IPS DF 6.9 (cell line): Measurements from ENCODE around the gene RERE.
"Not testable (repeated sequence)": the region's sequence is repeated elsewhere in the genome, so short reads cannot be mapped to it uniquely, and the experiment has no call there.

Experiments
- DNase-seq: peaks from one replicate; pipeline ENCODE4 v3.0.0-alpha.2; 2013; ENCODE audit warnings: low read depth, low spot score
- H3K27ac ChIP-seq: one replicate; pipeline ENCODE4 v1.5.1; 2013; ENCODE audit warnings: low read length, control low read depth
- H3K27me3 ChIP-seq: 2 replicates; pipeline ENCODE4 v1.6.1; 2013; ENCODE audit warnings: mild to moderate bottlenecking, low read length; ENCODE audit not compliant: control insufficient read depth, insufficient read depth
- H3K36me3 ChIP-seq: 2 replicates; pipeline ENCODE4 v1.6.1; 2013; ENCODE audit warnings: low read length; ENCODE audit not compliant: control insufficient read depth, insufficient read depth
- H3K4me1 ChIP-seq: 2 replicates; pipeline ENCODE4 v1.6.1; 2013; ENCODE audit warnings: low read length; ENCODE audit not compliant: control insufficient read depth, insufficient read depth
- H3K4me3 ChIP-seq: 2 replicates; pipeline ENCODE4 v1.5.1; 2013; ENCODE audit warnings: mild to moderate bottlenecking, low read length
- H3K9me3 ChIP-seq: 2 replicates; pipeline ENCODE4 v1.6.1; 2013; ENCODE audit warnings: low read length, inconsistent platforms; ENCODE audit not compliant: control insufficient read depth, insufficient read depth
- WGBS: extraction: QIAGEN DNeasy Blood & Tissue Kit; methylation state at CpG from one replicate; pipeline ENCODE4 v1.1.7; 2013; ENCODE audit warnings: mixed read lengths, missing lambda C conversion rate; ENCODE audit not compliant: insufficient read length, insufficient coverage; 5-methylcytosine and 5-hydroxymethylcytosine counted together

Gene RERE

GRCh38 chr1:8506995-8507615 is 310.3 kb downstream of the RERE start:
- Histone ChIP-seq H3K36me3 (no peaks in the 10 kb centered on the region), H3K9me3 (no peaks in the 10 kb centered on the region), H3K4me3 (no peak overlapping the region), H3K4me1 (no peaks in the 10 kb centered on the region), H3K27me3 (no peaks in the 10 kb centered on the region), H3K27ac (no peak overlapping the region)
- no CpG with 5 or more reads among the region's 11 CpGs for WGBS
- DNase-seq: no peak

- no CpG with 5 or more reads among the region's 1 CpG for WGBS
- no peaks in the 10 kb centered on the region for H3K4me1 ChIP-seq
- no peak overlapping the region for H3K4me3 ChIP-seq
- no peaks in the 10 kb centered on the region for H3K36me3 ChIP-seq
- no peak overlapping the region for H3K27ac ChIP-seq
- no peaks in the 10 kb centered on the region for H3K27me3 ChIP-seq
- no peak for DNase-seq
- H3K9me3 ChIP-seq: no peaks in the 10 kb centered on the region
Measured at GRCh38 chr1:8506456-8506855, 311.0 kb downstream of the RERE start.

GRCh38 chr1:8503842-8504241 is 313.6 kb downstream of the RERE start:
- Histone ChIP-seq H3K9me3 (no peaks in the 10 kb centered on the region), H3K36me3 (no peaks in the 10 kb centered on the region), H3K27ac (no peak overlapping the region), H3K4me1 (no peaks in the 10 kb centered on the region), H3K4me3 (no peak overlapping the region), H3K27me3 (no peaks in the 10 kb centered on the region)
- DNase-seq: no peak
- no CpG with 5 or more reads among the region's 2 CpGs for WGBS

- not testable (repeated sequence) for H3K4me1 ChIP-seq, DNase-seq, H3K27ac ChIP-seq, H3K4me3 ChIP-seq, H3K27me3 ChIP-seq, H3K36me3 ChIP-seq, H3K9me3 ChIP-seq
- no CpG with 5 or more reads among the region's 4 CpGs for WGBS
Measured at GRCh38 chr1:8502949-8503348, 314.5 kb downstream of the RERE start.

- DNase-seq: no peak
- no CpG with 5 or more reads among the region's 3 CpGs for WGBS
- no peaks in the 10 kb centered on the region for H3K9me3 ChIP-seq
- no peak overlapping the region for H3K4me3 ChIP-seq
- no peaks in the 10 kb centered on the region for H3K27me3 ChIP-seq
- no peaks in the 10 kb centered on the region for H3K4me1 ChIP-seq
- no peak overlapping the region for H3K27ac ChIP-seq
- peaks cover 9% of the 10 kb centered on the region for H3K36me3 ChIP-seq
Measured at GRCh38 chr1:8497210-8497819, 320.1 kb downstream of the RERE start.

DNA sequence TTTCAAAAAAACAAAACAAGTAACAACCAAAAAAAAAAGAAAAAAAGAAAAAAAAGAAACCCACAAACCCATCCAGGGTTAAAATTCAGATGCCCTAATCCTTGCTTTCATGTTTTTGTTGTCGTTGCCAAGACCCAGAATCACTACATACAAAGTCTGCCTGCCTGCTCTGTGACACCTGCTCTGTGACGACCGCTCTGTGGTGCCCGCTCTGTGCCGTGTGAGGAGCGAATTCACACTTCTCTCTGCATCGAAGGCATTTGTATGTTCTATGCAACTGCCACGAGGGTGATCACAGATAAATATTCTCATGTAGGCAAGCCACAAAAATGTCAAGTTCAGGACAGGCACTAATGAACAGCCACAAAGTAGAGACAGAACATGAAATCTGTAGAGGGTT is 321.0 kb downstream of the RERE start:
- no peaks in the 10 kb centered on the region for H3K27me3 ChIP-seq
- no peak overlapping the region for H3K27ac ChIP-seq
- H3K4me3 ChIP-seq: no peak overlapping the region
- H3K9me3 ChIP-seq: no peaks in the 10 kb centered on the region
- WGBS: no CpG with 5 or more reads among the region's 8 CpGs
- no peak for DNase-seq
- peaks cover 9% of the 10 kb centered on the region for H3K36me3 ChIP-seq
- no peaks in the 10 kb centered on the region for H3K4me1 ChIP-seq

DNA sequence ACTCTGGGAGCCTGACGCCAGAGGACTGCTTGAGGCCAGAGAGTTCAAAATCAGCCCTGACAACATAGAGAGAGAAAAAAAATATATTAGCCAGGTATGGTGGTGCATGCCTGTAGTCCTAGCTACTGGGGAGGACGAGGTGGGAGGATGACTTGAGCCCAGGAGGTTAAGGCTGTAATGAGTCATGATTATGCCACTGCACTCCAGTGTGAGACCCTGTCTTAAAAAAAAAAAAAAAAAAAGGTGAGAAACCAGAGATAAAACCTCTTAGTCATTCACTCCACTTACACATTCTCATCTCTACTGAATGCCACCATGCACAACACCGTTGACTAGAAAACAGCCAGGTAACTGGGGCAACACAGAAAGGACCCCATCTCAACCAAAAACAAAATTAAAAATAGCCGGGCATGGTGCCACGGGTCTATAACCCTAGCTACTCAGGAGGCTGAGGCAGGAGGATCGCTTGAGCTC is 321.5 kb downstream of the RERE start:
- Histone ChIP-seq H3K27ac (no peak overlapping the region), H3K4me3 (no peak overlapping the region), H3K36me3 (peaks cover 9% of the 10 kb centered on the region), H3K4me1 (no peaks in the 10 kb centered on the region), H3K27me3 (no peaks in the 10 kb centered on the region), H3K9me3 (no peaks in the 10 kb centered on the region)
- DNase-seq: no peak
- WGBS: no CpG with 5 or more reads among the region's 6 CpGs

- Histone ChIP-seq H3K27me3 (no peaks in the 10 kb centered on the region), H3K27ac (no peak overlapping the region)
Measured at GRCh38 chr1:8494681-8495080, 322.8 kb downstream of the RERE start.

DNA sequence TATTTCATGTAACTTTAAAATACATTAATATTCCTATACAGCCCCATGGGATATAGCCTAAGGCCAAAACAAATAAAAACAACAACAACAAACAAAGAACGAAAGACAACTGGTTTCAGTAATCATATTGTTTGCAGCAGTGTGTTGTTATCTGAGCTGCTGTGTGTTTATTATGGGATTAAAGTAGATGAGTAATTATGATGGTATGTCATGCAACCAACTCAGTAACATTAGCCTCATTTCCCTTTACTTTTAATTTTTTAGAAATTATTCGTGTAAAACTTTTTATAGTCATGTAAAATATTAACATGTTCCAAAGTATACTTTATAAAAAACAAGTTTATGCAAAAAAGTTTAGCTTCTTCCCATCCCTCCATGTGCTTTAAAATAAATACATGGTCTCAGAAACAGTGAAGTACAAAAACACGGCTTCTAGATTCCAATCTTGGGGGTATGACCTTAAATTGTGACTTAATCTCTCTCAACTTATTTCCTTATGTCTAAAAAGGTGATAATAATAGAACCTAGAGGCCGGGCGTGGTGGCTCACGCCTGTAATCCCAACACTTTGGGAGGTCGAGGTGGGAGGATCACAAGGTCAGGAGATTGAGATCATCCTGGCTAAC is 323.4 kb downstream of the RERE start:
- H3K4me3 ChIP-seq: no peak overlapping the region
- WGBS: no CpG with 5 or more reads among the region's 7 CpGs
- peaks cover 9% of the 10 kb centered on the region for H3K36me3 ChIP-seq
- H3K9me3 ChIP-seq: no peaks in the 10 kb centered on the region
- no peaks in the 10 kb centered on the region for H3K27me3 ChIP-seq
- no peak overlapping the region for H3K27ac ChIP-seq
- H3K4me1 ChIP-seq: no peaks in the 10 kb centered on the region
- no peak for DNase-seq

More at GRCh38 chr1:8494681-8495080, 322.8 kb downstream of the RERE start:
- peaks cover 9% of the 10 kb centered on the region for H3K36me3 ChIP-seq
- H3K9me3 ChIP-seq: no peaks in the 10 kb centered on the region
- DNase-seq: no peak
- no peak overlapping the region for H3K4me3 ChIP-seq
- no CpG with 5 or more reads among the region's 3 CpGs for WGBS
- H3K4me1 ChIP-seq: no peaks in the 10 kb centered on the region

DNA sequence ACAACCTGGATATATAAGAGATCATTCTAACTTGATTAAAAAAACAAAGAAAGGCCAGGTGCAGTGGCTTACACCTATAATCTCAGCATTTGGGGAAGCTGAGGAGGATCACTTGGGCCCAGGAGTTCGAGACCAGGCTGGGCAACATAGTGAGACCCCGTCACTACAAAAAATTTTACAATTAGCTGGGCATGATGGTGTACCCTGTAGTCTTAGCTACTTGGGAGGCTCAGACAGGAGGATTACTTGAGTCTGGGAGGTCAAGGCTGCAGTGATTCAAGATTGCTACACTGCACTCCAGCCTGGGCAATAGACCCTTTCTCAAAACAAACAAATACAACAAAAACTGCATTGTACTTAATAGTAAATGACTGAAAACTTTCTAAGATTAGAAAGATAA is 330.2 kb downstream of the RERE start:
- H3K36me3 ChIP-seq: no peaks in the 10 kb centered on the region

More for the DNA sequence above, 330.2 kb downstream of the RERE start:
- no peak for DNase-seq
- no peak overlapping the region for H3K4me3 ChIP-seq
- H3K27ac ChIP-seq: no peak overlapping the region
- no CpG with 5 or more reads among the region's 2 CpGs for WGBS
- H3K9me3 ChIP-seq: no peaks in the 10 kb centered on the region
- no peaks in the 10 kb centered on the region for H3K27me3 ChIP-seq
- no peaks in the 10 kb centered on the region for H3K4me1 ChIP-seq
